Measurements from ENCODE around the gene POLR2E. TPM values are rescaled to one million over a fixed set of nuclear protein-coding genes. Genes with fewer than 3 reads are reported as not detected.
A peak's percentile ranks its signal among the peaks of the same experiment; 100 is the strongest.

The POLR2E gene
- total RNA-seq, 4 donors from 2014 or later = 87.6 to 264 (median 163) TPM

GRCh38 chr19:1066251-1066747 is 28.9 kb downstream of the POLR2E start:
- 36 to 51% methylated on average over 6 to 10 of the region's 17 CpGs for WGBS, 2 donors
- no peak for TF ChIP-seq CTCF (IDR thresholded peaks at IDR 0.05)
- TF ChIP-seq POLR2A (IDR thresholded peaks at IDR 0.05) = no peak
- peaks cover 3 to 42% of the 10 kb centered on the region in 2 donors for H3K4me1 ChIP-seq
- H3K27me3 ChIP-seq = peaks cover 20% of the 10 kb centered on the region
- DNase-seq = no peak
- no peak overlapping the region for H3K27ac ChIP-seq
- no peak overlapping the region for H3K4me3 ChIP-seq (replicated peaks in 1 of 3)
- no peaks in the 10 kb centered on the region for H3K9me3 ChIP-seq
- no peaks in the 10 kb centered on the region for H3K36me3 ChIP-seq
- intact Hi-C loops (cut with DNase I) = no loop called here

GRCh38 chr19:1065606-1066109 is 29.5 kb downstream of the POLR2E start:
- no peaks in the 10 kb centered on the region for H3K9me3 ChIP-seq
- no peak for DNase-seq
- no peak overlapping the region for H3K4me3 ChIP-seq (replicated peaks in 1 of 3)
- peaks cover 15% of the 10 kb centered on the region for H3K27me3 ChIP-seq
- TF ChIP-seq CTCF (IDR thresholded peaks at IDR 0.05) = no peak
- 62 to 71% methylated on average over 8 to 16 of the region's 17 CpGs for WGBS, 2 donors
- H3K4me1 ChIP-seq = peaks cover 3 to 37% of the 10 kb centered on the region in 2 donors
- no peaks in the 10 kb centered on the region for H3K36me3 ChIP-seq
- intact Hi-C loops (cut with DNase I) = no loop called here
- no peak overlapping the region for H3K27ac ChIP-seq

- Histone ChIP-seq H3K27ac (no peak overlapping the region), H3K27me3 (peaks cover 11% of the 10 kb centered on the region), H3K4me1 (peaks cover 3 to 37% of the 10 kb centered on the region in 2 donors), H3K9me3 (no peaks in the 10 kb centered on the region), H3K4me3 (replicated peaks in 1 of 3) (no peak overlapping the region), H3K36me3 (no peaks in the 10 kb centered on the region)
- TF ChIP-seq CTCF (IDR thresholded peaks at IDR 0.05) (peak; percentile 45 to 94 (median 82)), POLR2A (IDR thresholded peaks at IDR 0.05) (no peak)
- DNase-seq = peak; percentile 59 to 68
- intact Hi-C loops (cut with DNase I) = no loop called here
- whole genome bisulfite sequencing, 2 donors = 14 to 22% methylated on average over 26 to 29 of the region's 60 CpGs
These were observed 30.2 kb downstream of the POLR2E start for GRCh38 chr19:1064661-1065605.

- H3K36me3 ChIP-seq = no peaks in the 10 kb centered on the region
- DNase-seq = no peak
- TF ChIP-seq POLR2A (IDR thresholded peaks at IDR 0.05) (no peak), CTCF (IDR thresholded peaks at IDR 0.05) (no peak)
- no peaks in the 10 kb centered on the region for H3K9me3 ChIP-seq
- intact Hi-C loops (cut with DNase I) = no loop called here
- H3K4me1 ChIP-seq = peaks cover 3 to 34% of the 10 kb centered on the region in 2 donors
- no peak overlapping the region for H3K27ac ChIP-seq
- H3K4me3 ChIP-seq (replicated peaks in 1 of 3) = no peak overlapping the region
- WGBS, 2 donors = 68 to 89% methylated on average over 28 to 37 of the region's 37 CpGs
- peaks cover 5% of the 10 kb centered on the region for H3K27me3 ChIP-seq
These were observed 31.1 kb downstream of the POLR2E start for GRCh38 chr19:1063909-1064660.
